Pancreas (tissue), 10 donors: ENCODE data around the gene OR6P1. TPM values are rescaled to one million over a fixed set of nuclear protein-coding genes. Genes with fewer than 3 reads are reported as not detected.

ENCODE experiments used
- ATAC-seq, 4 donors: fragments of 200-7000 bp; cut with Tn5 transposase; one replicate each; pipeline versions ENCODE4 v1.8.0 to v1.9.1; 2020; ENCODE audit warnings: mild to moderate bottlenecking in 4 of 4, moderate library complexity in 4 of 4
- DNase-seq, 6 donors: peaks; one replicate each; pipeline ENCODE4 v3.0.0-alpha.2; 2020
- FAIRE-seq: peaks from 2 replicates; lab custom pipeline; 2012; peaks lifted over from hg19 to GRCh38; lab: Jason Lieb, UNC
- H3K27ac ChIP-seq, 4 donors: fragments of 200-600 bp; sonication (generic); 1 replicate in 3 of 4; 2 replicates in 1 of 4; pipeline versions ENCODE4 v1.5.0 to v1.8.0; 2020
- H3K27me3 ChIP-seq, 4 donors: fragments of 200-600 bp; one replicate each; pipeline ENCODE4 v1.8.0; 2021
- H3K36me3 ChIP-seq, 3 donors: fragments of 200-600 bp; sonication (generic) in 1 of 3; one replicate each; pipeline versions ENCODE4 v1.5.0 to v1.8.0; 2020 to 2021
- H3K4me1 ChIP-seq, 3 donors: fragments of 200-600 bp; one replicate each; pipeline ENCODE4 v1.8.0; 2021
- H3K4me3 ChIP-seq, 4 donors: fragments of 200-600 bp; sonication (generic) in 2 of 4; one replicate each; pipeline versions ENCODE4 v1.5.0 to v1.8.0; 2020 to 2021
- H3K9me3 ChIP-seq, 4 donors: fragments of 200-600 bp; one replicate each; pipeline ENCODE4 v1.8.0; 2021
- CTCF ChIP-seq, 4 donors: fragments of 200-600 bp; sonication (generic) in 3 of 4; IDR thresholded peaks; one replicate each; pipeline versions ENCODE4 v1.5.0 to v1.8.0; 2021; ENCODE audit warnings: antibody characterized with exemption in 4 of 4
- WGBS, 2 donors: extraction: QIAGEN DNeasy Blood & Tissue Kit; methylation state at CpG; one replicate each; pipeline ENCODE4 v1.1.7; 2013; 5-methylcytosine and 5-hydroxymethylcytosine counted together
- intact Hi-C, 3 donors: fragments of 100-400 bp; cut with DNase I; formaldehyde crosslinking; loops; one replicate each; pipeline versions ENCODE4 v1.11.1 to v1.14.2; 2022
- polyA plus RNA-seq, 2 donors: library from polyadenylated mRNA; stranded (reverse); fragments of 200-250 nt; gene quantifications; one replicate each; pipeline ENCODE4 v1.2.3, GENCODE V29; 2013
- total RNA-seq, 6 donors: library from RNA; stranded (reverse); fragmentation: NEBNext Ultra II Directional in 4 of 6; extraction: Animal tissue kit (Norgen Biotek cat#: 25700) in 4 of 6; gene quantifications; one replicate each; pipeline versions ENCODE4 v1.2.1 to v1.2.4, GENCODE V29; 2021 to 2023
- donor health status: healthy with polysubstance abuse.
- donor health status: DM: no; HTN: no; CAD: no; lungs with moderate emphysema.
- donor health status: DM: no; HTN: no; CAD: no.
- donor health status: control.
- donor health status: control.
- donor health status: Bipolar disorder and iron deficiency.
- donor health status: DM: yes; HTN: yes; CAD: no.
- donor health status: DM: no; HTN: no; CAD: no.
- donor health status: DM: no; HTN: no; CAD: no.
- donor health status: DM: yes; HTN: yes; CAD: no.

Gene OR6P1
- total and polyA plus RNA-seq, 8 donors: not detected

DNA sequence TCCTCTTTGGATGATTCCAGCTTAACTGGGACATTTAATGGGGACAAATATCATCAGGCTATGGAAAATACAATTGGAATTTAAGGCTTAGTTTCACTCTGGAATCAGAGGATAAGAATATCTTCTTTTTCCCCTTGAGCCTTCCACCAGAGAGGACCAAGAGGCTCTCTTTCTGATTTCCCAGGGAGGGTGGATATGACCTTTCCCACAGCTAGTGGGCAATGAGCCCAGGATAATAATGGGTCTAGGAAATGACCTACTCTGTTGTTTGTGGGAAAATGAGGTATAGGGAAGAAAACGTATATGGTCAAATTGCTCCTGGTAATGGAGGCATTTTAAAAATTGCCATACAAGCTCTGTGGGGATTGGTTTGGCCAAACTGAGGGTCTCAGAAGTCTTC is 18.1 kb downstream of the OR6P1 start:
- intact Hi-C loops: no loop called here
- FAIRE-seq: no peak
- Histone ChIP-seq H3K4me3 (no peak overlapping the region), H3K9me3 (no peaks in the 10 kb centered on the region), H3K27ac (no peak overlapping the region), H3K36me3 (no peaks in the 10 kb centered on the region), H3K4me1 (no peaks in the 10 kb centered on the region), H3K27me3 (no peaks in the 10 kb centered on the region)
- DNase-seq: no peak
- WGBS, 2 donors: 43 to 58% methylated on average over 1 of the region's 1 CpG
- no peak for ATAC-seq
- no peak for TF ChIP-seq CTCF (IDR thresholded peaks at IDR 0.05)

DNA sequence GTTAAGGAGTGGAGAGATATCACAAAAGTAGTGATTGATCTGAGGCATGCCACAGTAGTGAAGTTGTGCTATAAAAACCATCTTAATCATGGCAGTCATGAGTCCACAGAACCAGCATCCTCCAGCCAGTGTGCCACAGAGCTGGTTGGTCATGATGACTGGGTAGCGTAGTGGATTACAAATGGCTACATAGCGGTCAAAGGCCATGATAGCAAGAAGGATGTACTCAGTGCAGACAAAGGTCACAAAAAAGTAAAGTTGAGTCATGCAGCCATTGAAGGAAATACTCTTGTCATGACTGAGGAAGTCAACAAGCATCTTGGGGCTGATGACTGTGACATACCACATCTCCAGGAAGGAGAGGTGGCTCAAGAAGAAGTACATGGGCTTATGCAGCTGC is 22.8 kb downstream of the OR6P1 start:
- WGBS, 2 donors: 86 to 94% methylated on average over 2 of the region's 2 CpGs
- H3K27ac ChIP-seq: no peak overlapping the region
- no peaks in the 10 kb centered on the region for H3K27me3 ChIP-seq
- H3K36me3 ChIP-seq: no peaks in the 10 kb centered on the region
- no peaks in the 10 kb centered on the region for H3K9me3 ChIP-seq
- TF ChIP-seq CTCF (IDR thresholded peaks at IDR 0.05): no peak
- H3K4me1 ChIP-seq: no peaks in the 10 kb centered on the region
- intact Hi-C loops: no loop called here
- H3K4me3 ChIP-seq: no peak overlapping the region
- no peak for ATAC-seq
- no peak for DNase-seq
- FAIRE-seq: no peak

- DNase-seq (no peak), ATAC-seq (no peak), FAIRE-seq (no peak)
- WGBS, 2 donors: 86 to 90% methylated on average over 2 of the region's 2 CpGs
- H3K4me1 ChIP-seq: no peaks in the 10 kb centered on the region
- H3K27me3 ChIP-seq: no peaks in the 10 kb centered on the region
- H3K9me3 ChIP-seq: no peaks in the 10 kb centered on the region
- H3K27ac ChIP-seq: no peak overlapping the region
- no peak overlapping the region for H3K4me3 ChIP-seq
- intact Hi-C loops: no loop called here
- no peaks in the 10 kb centered on the region for H3K36me3 ChIP-seq
- TF ChIP-seq CTCF (IDR thresholded peaks at IDR 0.05): no peak
These were observed 32.8 kb downstream of the OR6P1 start for GRCh38 chr1:158537609-158538008.

DNA sequence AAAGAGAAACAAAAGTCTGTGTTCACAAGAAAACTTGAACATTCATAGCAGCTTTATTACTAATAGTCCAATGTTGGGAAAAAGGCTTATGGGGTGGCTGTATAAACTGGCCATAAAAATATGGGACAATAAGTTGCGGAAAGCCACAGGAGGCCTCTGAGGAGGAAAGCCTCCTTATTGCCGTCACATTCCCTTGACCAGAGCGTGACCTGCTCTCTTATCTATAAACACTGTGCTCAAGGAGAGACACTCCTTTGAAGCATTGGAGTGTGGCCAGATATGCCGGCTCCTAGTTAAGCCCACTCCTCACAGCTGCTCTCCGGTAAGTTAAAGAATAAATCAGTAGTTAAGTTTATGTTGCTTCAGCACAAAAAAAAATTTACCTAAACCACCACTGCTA is 35.9 kb downstream of the OR6P1 start:
- Histone ChIP-seq H3K4me1 (no peaks in the 10 kb centered on the region), H3K27ac (no peak overlapping the region), H3K9me3 (no peaks in the 10 kb centered on the region), H3K27me3 (no peaks in the 10 kb centered on the region), H3K36me3 (no peaks in the 10 kb centered on the region), H3K4me3 (no peak overlapping the region)
- FAIRE-seq (no peak), DNase-seq (no peak), ATAC-seq (no peak)
- intact Hi-C loops: no loop called here
- no peak for TF ChIP-seq CTCF (IDR thresholded peaks at IDR 0.05)
- WGBS, 2 donors: 21 to 30% methylated on average over 5 of the region's 5 CpGs

DNA sequence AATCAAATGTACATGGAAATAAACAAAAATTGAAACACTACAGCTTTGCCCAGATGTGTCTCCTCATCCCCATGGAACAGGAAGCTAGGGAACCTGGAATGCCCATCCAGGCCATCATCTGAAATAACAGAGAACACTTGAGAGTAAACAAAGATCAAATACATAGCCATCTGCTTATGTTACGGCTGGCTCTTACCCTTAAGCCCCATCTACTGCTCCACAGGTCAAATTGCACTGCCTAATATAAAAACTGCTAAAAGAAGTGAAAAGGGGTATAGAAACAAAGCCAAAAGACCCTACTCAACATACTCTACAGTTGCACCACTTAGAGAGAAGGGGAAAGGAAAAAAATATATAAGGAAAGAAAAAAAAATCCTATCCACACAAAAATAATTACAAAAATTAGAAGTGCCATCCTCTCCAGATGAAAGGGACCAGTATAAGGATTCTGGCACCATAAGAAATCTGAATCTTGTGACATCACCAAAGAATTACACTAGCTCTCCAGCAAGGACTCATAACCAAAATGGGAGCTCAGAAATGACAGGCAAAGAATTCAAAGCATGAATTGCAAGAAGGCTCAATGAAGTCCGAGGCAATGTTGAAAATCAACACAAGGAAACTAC is 43.1 kb downstream of the OR6P1 start:
- Histone ChIP-seq H3K4me3 (no peak overlapping the region), H3K36me3 (no peaks in the 10 kb centered on the region), H3K27me3 (no peaks in the 10 kb centered on the region), H3K9me3 (no peaks in the 10 kb centered on the region), H3K4me1 (no peaks in the 10 kb centered on the region), H3K27ac (no peak overlapping the region)
- WGBS, 2 donors: 0 to 23% methylated on average over 2 of the region's 2 CpGs
- intact Hi-C loops: no loop called here
- FAIRE-seq (no peak), DNase-seq (no peak), ATAC-seq (no peak)
- peak in 3 of 4 donors; percentile 7 to 34 (median 26) for TF ChIP-seq CTCF (IDR thresholded peaks at IDR 0.05)
